ENCODE results near the gene ADGRL3. TPM values are rescaled to one million over a fixed set of nuclear protein-coding genes. Genes with fewer than 3 reads are reported as not detected.

ADGRL3 gene
- total RNA-seq, 1 experiment from 2014 or later, result not detected

GRCh38 chr4:61995717-61996340 is 795.7 kb downstream of the ADGRL3 start:
- DNase-seq (ENCODE audit: low read depth), result no peak
- in situ Hi-C loops (cut with HindIII; ENCODE audit: low pct_unique_long_range_greater_than_20kb, low sequenced_read_pairs), result no loop called here

GRCh38 chr4:61996943-61997342 is 796.8 kb downstream of the ADGRL3 start:
- no peak for DNase-seq (ENCODE audit: low read depth)
- in situ Hi-C loops (cut with HindIII; ENCODE audit: low pct_unique_long_range_greater_than_20kb, low sequenced_read_pairs), result no loop called here

- no peak for DNase-seq (ENCODE audit: low read depth)
- in situ Hi-C loops (cut with HindIII; ENCODE audit: low pct_unique_long_range_greater_than_20kb, low sequenced_read_pairs), result no loop called here
Measured at GRCh38 chr4:61997831-61998230, 797.7 kb downstream of the ADGRL3 start.

- no peak for DNase-seq (ENCODE audit: low read depth)
- in situ Hi-C loops (cut with HindIII; ENCODE audit: low pct_unique_long_range_greater_than_20kb, low sequenced_read_pairs), result no loop called here
Measured at GRCh38 chr4:62003695-62004094, 803.6 kb downstream of the ADGRL3 start.

GRCh38 chr4:62004881-62005280 is 804.8 kb downstream of the ADGRL3 start:
- DNase-seq (ENCODE audit: low read depth), result no peak
- in situ Hi-C loops (cut with HindIII; ENCODE audit: low pct_unique_long_range_greater_than_20kb, low sequenced_read_pairs), result no loop called here

DNA sequence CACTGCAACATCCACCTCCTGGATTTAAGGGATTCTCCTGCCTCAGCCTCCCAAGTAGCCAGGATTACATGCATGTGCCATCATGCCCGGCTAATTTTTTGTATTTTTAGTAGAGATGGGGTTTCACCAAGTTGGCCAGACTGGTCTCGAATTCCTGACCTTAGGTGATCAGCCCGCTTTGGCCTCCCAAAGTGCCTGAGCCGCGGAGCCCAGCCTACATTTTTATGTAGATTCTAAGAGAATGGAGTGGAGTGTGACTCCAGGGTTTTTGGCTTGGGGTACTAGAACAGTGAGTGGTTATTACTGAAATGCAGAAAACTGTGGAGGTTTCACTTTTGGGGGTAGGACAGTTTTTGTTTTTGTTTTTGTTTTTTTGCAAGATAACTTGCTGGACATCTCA is 806.0 kb downstream of the ADGRL3 start:
- DNase-seq (ENCODE audit: low read depth), result no peak
- in situ Hi-C loops (cut with HindIII; ENCODE audit: low pct_unique_long_range_greater_than_20kb, low sequenced_read_pairs), result no loop called here

DNA sequence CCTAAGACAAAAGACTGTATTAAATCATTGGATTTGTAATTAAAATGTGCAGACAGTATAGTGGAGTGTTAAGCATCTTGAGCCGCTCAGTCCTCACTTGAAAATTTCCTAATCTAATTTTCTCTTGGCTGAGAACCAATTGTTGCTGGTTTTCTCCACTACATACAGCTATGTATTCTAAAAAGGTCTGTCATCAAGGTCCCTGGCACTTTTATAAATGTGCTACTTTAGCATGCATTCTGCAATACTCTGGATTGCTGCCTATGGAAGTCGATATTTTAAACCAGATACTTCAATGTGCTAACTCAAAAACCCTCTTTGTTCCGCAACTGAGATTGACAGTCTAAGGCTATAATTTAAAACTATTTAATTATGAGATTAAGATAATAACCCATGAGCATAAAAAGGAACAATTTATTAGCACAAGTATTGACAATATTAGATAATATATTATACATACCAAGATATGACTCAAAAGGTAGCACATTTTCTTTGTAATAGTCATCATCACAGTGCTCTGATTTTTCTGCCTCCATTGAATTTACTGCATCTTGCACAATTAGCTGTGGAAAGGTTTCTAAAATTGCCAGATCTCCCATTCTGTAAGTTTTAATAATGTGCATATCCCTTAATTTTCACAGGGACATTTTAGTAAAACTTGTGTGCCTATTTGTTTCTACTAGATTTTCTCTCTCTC is 815.1 kb downstream of the ADGRL3 start:
- in situ Hi-C loops (cut with HindIII; ENCODE audit: low pct_unique_long_range_greater_than_20kb, low sequenced_read_pairs), result no loop called here
- DNase-seq (ENCODE audit: low read depth), result no peak

- no peak for DNase-seq (ENCODE audit: low read depth)
- in situ Hi-C loops (cut with HindIII; ENCODE audit: low pct_unique_long_range_greater_than_20kb, low sequenced_read_pairs), result no loop called here
Measured at GRCh38 chr4:62018537-62018936, 818.4 kb downstream of the ADGRL3 start.

DNA sequence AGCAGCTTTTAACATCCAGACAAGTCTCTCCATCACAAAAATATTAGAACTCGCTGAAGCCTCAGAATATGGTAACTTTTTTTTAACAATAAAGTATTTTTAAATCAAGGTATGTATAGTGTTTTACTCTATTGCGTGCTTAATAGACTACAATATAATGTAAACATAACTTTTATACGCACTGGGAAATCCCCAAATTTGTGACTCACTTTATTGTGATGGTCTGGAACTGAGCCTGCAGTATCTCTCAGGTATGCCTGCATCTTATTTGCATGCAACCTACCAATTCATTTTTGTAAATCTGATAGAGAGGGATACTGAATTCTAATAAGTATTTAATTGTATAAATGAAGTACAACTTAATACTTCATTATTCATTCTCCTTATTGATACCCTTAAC is 823.5 kb downstream of the ADGRL3 start:
- in situ Hi-C loops (cut with HindIII; ENCODE audit: low pct_unique_long_range_greater_than_20kb, low sequenced_read_pairs), result no loop called here
- no peak for DNase-seq (ENCODE audit: low read depth)

GRCh38 chr4:62028745-62029144 is 828.6 kb downstream of the ADGRL3 start:
- in situ Hi-C loops (cut with HindIII; ENCODE audit: low pct_unique_long_range_greater_than_20kb, low sequenced_read_pairs), result no loop called here
- DNase-seq (ENCODE audit: low read depth), result no peak

DNA sequence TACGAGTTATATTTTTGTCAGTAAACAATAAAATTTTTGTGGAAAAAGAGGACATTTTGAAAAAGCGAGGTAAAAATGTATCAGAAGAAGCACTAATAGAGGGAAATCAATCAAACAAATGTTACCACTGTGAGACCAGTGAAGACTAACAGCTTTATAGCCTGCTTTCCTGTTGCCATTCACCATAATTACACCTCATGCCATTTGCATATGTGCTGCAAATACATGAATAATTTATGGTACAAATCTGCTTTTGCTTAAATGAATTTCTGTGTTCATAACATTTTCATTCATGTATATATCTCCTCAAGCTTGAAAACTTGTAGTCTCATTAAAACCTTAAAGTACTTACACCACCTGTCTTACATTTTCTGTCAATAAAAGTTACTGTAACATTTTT is 830.8 kb downstream of the ADGRL3 start:
- no peak for DNase-seq (ENCODE audit: low read depth)
- in situ Hi-C loops (cut with HindIII; ENCODE audit: low pct_unique_long_range_greater_than_20kb, low sequenced_read_pairs), result no loop called here

GRCh38 chr4:62037571-62037970 is 837.4 kb downstream of the ADGRL3 start:
- no peak for DNase-seq (ENCODE audit: low read depth)

GRCh38 chr4:62051332-62051731 is 851.2 kb downstream of the ADGRL3 start:
- DNase-seq (ENCODE audit: low read depth), result no peak
- in situ Hi-C loops (cut with HindIII; ENCODE audit: low pct_unique_long_range_greater_than_20kb, low sequenced_read_pairs), result no loop called here

More at GRCh38 chr4:62037571-62037970, 837.4 kb downstream of the ADGRL3 start:
- in situ Hi-C loops (cut with HindIII; ENCODE audit: low pct_unique_long_range_greater_than_20kb, low sequenced_read_pairs), result no loop called here

GRCh38 chr4:62053974-62054373 is 853.8 kb downstream of the ADGRL3 start:
- in situ Hi-C loops (cut with HindIII; ENCODE audit: low pct_unique_long_range_greater_than_20kb, low sequenced_read_pairs), result no loop called here
- DNase-seq (ENCODE audit: low read depth), result no peak

GRCh38 chr4:62057031-62057430 is 856.9 kb downstream of the ADGRL3 start:
- in situ Hi-C loops (cut with HindIII; ENCODE audit: low pct_unique_long_range_greater_than_20kb, low sequenced_read_pairs), result no loop called here

GRCh38 chr4:62058571-62058970 is 858.4 kb downstream of the ADGRL3 start:
- DNase-seq (ENCODE audit: low read depth), result no peak
- in situ Hi-C loops (cut with HindIII; ENCODE audit: low pct_unique_long_range_greater_than_20kb, low sequenced_read_pairs), result no loop called here

More at GRCh38 chr4:62057031-62057430, 856.9 kb downstream of the ADGRL3 start:
- DNase-seq (ENCODE audit: low read depth), result no peak

DNA sequence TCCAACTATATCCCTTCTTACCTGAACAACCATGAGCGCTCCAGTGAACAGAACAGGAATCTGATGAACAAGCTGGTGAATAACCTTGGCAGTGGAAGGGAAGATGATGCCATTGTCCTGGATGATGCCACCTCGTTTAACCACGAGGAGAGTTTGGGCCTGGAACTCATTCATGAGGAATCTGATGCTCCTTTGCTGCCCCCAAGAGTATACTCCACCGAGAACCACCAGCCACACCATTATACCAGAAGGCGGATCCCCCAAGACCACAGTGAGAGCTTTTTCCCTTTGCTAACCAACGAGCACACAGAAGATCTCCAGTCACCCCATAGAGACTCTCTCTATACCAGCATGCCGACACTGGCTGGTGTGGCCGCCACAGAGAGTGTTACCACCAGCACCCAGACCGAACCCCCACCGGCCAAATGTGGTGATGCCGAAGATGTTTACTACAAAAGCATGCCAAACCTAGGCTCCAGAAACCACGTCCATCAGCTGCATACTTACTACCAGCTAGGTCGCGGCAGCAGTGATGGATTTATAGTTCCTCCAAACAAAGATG is 870.2 kb downstream of the ADGRL3 start:
- no peak for DNase-seq (ENCODE audit: low read depth)
- in situ Hi-C loops (cut with HindIII; ENCODE audit: low pct_unique_long_range_greater_than_20kb, low sequenced_read_pairs), result no loop called here

- DNase-seq (ENCODE audit: low read depth), result no peak
- in situ Hi-C loops (cut with HindIII; ENCODE audit: low pct_unique_long_range_greater_than_20kb, low sequenced_read_pairs), result no loop called here
Measured at GRCh38 chr4:62075089-62075488, 875.0 kb downstream of the ADGRL3 start.

DNA sequence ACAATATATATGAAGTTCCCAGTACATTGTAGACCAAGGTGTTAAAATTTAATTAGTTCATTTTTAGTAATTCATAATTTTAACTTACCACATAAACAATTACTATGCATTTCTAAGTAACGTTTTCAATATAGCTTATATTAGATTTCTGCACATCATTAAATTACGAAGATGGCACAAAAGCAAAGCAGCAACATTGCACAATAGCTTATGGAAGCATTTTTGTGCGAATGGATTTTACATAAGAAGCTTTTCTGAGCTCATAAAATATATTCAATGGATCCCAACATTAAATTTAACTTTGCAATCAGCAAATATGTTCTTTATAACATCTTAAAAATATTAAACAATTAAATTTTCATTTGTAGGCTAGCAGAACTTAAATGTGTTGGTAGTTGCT is 875.4 kb downstream of the ADGRL3 start:
- no peak for DNase-seq (ENCODE audit: low read depth)
- in situ Hi-C loops (cut with HindIII; ENCODE audit: low pct_unique_long_range_greater_than_20kb, low sequenced_read_pairs), result no loop called here

GRCh38 chr4:62077406-62077805 is 877.3 kb downstream of the ADGRL3 start:
- in situ Hi-C loops (cut with HindIII; ENCODE audit: low pct_unique_long_range_greater_than_20kb, low sequenced_read_pairs), result no loop called here
- DNase-seq (ENCODE audit: low read depth), result no peak

All from Caki2 (cell line).